Erythroblast (primary cell): ENCODE results near the gene CACNB4.

Source experiments
- GATA1 ChIP-seq: IDR thresholded peaks from 2 replicates; pipeline ENCODE4 v1.6.1; 2011; ENCODE audit warnings: low read depth, mild to moderate bottlenecking, control low read depth, low read length, moderate library complexity
- POLR2A ChIP-seq: IDR thresholded peaks from 2 replicates; pipeline ENCODE4 v1.6.1; 2011; ENCODE audit warnings: mild to moderate bottlenecking, low read length

DNA sequence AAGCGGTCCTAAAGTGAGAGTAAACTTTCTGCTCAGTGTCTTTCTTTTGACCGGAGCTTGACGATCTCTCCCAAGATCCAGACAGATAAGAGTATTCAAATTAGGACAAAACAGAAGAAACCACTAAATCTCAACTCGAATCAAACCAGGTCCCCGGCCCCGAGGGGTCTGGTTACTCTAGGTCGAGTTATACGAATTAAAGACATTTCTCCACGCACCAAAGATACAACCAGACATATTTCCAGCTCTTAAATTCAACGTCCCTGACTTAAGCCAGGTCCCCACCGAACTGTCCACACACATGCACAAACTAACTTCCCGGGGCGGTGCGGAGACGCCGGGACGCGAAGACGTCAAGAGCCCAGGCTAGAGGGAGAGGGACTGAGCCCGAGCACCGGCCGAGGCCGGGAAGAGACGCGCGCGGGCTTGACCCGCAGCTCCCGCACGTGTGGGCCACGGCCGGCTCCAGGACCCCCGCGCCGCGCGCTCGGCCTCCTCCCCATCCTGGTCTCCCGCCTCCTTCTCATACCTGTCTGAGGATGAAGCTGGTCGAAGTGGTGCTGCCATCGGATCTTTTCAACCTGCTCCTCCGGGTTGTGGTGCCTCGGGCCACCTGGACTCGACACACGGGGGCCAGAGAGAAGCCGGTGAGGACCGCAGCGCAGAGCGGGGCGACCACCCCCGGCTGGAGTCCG lies 896 bp downstream of the CACNB4 start:
- TF ChIP-seq POLR2A (no peak), GATA1 (no peak)
